Measurements from ENCODE around the gene ACOXL.

ACOXL gene

DNA sequence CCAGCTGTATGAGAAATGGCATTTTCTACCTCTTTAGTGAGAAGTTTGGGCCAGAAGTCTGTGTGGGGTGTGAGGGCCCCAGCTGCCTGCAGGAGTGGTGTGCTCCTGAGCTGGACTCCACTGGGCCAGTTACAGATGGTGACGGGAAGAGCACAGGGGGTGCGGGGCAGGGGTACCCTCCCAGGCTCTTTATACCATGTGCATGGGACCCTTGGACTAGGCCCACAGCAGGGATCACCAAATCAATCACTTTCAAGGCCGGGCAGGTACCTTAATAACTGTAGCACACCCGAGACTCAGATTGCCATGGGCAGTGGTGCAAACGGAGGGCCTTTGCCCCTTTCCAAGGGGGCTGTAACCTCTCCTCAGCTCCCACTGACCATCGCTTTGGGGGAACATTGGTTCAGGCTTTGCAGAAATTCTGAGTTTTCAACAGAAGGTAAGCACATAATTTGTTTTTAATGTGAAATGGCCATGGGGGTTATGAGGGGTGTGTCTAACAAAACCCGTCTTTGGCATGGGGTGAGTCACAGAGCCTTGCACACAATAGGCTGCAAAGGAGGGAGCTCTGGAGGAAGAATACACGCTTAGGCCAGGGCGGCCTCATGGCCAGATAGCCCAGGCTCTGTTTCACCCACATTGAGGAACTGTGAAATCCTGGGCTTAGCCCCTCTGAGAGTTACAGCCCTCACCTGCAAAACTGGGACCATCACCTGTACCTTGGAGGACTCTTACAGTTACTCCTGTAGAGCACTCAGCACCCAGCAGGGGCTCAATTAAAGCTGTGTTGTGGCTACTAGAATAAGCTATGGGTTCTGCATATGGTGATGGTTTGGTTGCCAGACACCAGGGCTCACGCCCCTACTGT, 247.3 kb downstream of the ACOXL start:
- peaks cover 7% of the 10 kb centered on the region for H3K27me3 Mint-ChIP-seq
- H3K9me3 Mint-ChIP-seq, result no peaks in the 10 kb centered on the region
- H3K27ac Mint-ChIP-seq, result no peak overlapping the region
- H3K4me1 Mint-ChIP-seq (ENCODE audit: low read depth), result peaks cover 2% of the 10 kb centered on the region
- no peak overlapping the region for H3K4me3 Mint-ChIP-seq
- no peaks in the 10 kb centered on the region for H3K36me3 Mint-ChIP-seq (ENCODE audit: low read depth)
- no peak for DNase-seq

DNA sequence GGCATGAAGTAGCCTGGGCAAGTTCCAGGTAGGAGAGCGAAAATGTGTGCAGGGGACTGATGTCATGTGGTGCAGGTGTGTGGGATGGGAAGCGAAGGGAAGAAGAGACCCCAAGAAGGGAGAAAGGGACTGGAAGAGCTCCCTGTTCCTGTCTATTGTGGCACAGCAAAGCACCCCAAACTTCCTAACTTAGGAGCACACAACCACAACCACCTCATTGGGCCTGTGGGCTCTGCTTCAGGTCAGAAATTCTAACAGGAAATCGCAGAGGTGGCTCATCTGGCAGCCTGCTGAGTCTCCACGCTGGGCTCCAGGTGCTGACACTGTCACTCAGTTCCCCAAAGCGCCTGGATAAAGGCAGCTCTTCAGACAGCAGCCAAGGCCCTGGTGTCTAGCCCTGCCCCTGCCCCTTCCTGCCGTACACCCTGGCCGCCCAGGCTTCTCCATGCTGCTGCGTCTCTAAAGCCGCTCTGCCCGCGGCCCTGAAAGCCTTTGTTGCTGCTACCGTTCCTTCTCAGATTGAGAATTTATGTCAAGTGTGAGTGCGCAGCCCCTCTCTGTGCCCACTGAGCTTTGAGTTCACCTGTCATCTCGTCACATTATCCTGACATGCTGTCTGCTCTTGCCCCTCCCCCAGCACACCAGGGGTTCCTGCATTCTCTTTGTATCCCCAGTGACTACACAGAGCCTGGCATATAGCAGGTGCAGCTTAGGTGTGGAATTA, 248.1 kb downstream of the ACOXL start:
- Mint-ChIP-seq H3K27me3 (peaks cover 5% of the 10 kb centered on the region), H3K4me1 (ENCODE audit: low read depth) (peaks cover 2% of the 10 kb centered on the region), H3K9me3 (no peaks in the 10 kb centered on the region), H3K36me3 (ENCODE audit: low read depth) (no peaks in the 10 kb centered on the region), H3K27ac (no peak overlapping the region), H3K4me3 (no peak overlapping the region)
- no peak for DNase-seq

DNA sequence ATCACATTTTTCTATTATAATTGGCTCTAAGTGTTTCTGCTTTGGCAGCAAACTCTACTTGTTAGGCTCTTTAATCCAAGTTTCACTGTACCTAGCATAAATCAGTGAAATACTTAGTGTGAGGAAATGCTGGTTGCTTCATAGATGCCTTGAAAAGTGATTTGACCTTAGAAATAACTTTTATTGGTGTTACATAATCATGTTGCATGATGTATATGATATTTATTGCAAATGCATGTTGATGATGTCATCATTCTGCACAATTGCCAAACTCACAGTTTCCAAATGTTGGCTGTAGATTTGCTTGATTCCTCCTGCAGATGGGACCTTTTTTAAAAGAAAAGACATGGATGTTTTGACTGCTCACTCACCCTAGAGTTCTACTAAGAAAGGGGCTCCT, 250.8 kb downstream of the ACOXL start:
- Mint-ChIP-seq H3K4me3 (no peak overlapping the region), H3K4me1 (ENCODE audit: low read depth) (peaks cover 2% of the 10 kb centered on the region), H3K27me3 (no peaks in the 10 kb centered on the region), H3K36me3 (ENCODE audit: low read depth) (no peaks in the 10 kb centered on the region), H3K27ac (no peak overlapping the region), H3K9me3 (no peaks in the 10 kb centered on the region)
- DNase-seq, result no peak

DNA sequence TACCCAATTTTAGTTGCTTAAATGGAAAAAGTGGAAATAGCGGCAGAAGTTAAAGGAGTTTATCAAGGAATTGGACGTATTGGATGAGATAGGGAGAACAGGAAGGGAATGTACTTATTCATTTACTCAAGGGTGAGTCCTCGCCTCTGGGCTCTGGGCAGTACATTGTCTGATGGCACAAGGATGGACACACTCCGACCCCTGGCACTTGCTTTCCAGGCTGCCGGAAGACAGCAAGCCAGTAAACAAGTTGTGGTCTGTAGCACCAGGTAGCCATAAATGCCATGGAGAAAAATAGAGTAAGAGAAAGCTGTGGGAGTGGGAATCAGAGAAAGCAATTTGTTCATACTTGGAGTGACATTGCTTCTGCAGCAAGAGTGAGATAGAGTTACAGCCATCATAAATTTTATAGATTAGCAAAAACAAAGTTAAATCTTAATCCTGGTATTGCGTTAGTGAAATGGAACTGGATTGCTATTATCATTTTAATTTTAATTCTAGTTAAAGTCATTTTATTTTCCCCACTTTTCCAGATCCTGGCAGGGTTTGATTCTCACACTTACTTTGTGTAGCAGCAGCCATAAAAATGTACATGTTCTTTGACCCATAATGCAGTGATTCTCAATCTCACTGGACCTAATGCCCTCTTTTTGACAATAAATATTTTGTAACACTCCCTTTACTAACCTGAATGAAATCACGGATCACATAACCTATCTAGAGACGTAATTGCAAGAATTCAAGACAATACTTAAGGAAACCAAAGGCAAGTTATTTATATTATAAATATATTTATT, 252.5 kb downstream of the ACOXL start:
- Mint-ChIP-seq H3K9me3 (no peaks in the 10 kb centered on the region), H3K27ac (no peak overlapping the region)

DNA sequence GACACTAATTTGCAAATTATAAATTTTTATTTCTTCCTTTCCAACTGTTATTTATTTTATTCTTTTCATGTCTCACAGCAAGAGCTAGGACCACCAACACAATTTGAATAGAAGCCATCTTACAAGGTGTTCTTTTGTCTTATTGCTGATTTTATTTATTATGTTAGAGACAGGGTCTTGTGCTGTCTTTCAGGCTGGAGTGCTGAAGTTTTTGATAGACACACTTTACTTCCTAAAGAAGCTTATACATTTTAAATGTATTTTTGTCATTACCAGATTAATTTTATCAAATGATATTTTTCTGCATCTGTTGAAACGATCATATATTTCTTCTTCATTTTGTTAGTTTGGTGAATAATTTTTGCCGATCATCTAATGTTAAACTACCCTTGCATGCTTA, 258.1 kb downstream of the ACOXL start:
- H3K27me3 Mint-ChIP-seq, result peaks cover 19% of the 10 kb centered on the region
- no peak overlapping the region for H3K4me3 Mint-ChIP-seq
- H3K27ac Mint-ChIP-seq, result no peak overlapping the region
- no peaks in the 10 kb centered on the region for H3K36me3 Mint-ChIP-seq (ENCODE audit: low read depth)
- H3K4me1 Mint-ChIP-seq (ENCODE audit: low read depth), result peaks cover 17% of the 10 kb centered on the region
- no peaks in the 10 kb centered on the region for H3K9me3 Mint-ChIP-seq
- DNase-seq, result no peak

More for the DNA sequence above, 252.5 kb downstream of the ACOXL start:
- DNase-seq, result no peak
- Mint-ChIP-seq H3K4me3 (no peak overlapping the region), H3K36me3 (ENCODE audit: low read depth) (no peaks in the 10 kb centered on the region), H3K4me1 (ENCODE audit: low read depth) (peaks cover 2% of the 10 kb centered on the region), H3K27me3 (no peaks in the 10 kb centered on the region)

DNA sequence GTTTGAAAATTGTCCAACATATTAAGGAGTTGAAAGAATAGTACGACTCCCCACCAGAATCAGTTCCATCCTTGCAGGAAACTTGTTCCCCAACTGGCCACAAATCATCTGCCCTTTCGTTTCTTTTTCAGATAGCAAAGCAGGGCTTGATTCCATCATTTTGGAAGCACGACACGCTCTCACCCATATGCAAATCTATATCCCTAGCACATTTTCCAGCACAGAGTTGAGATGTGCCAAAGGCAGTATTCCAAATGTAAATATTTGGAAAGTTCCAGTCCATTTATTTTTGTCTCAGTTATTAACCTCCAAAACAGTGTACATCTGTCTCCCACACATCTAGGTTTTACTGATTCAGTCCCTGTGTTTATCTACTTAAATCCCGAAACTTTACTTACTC, 259.5 kb downstream of the ACOXL start:
- H3K27ac Mint-ChIP-seq, result no peak overlapping the region
- H3K9me3 Mint-ChIP-seq, result no peaks in the 10 kb centered on the region
- peaks cover 17% of the 10 kb centered on the region for H3K4me1 Mint-ChIP-seq (ENCODE audit: low read depth)
- peaks cover 28% of the 10 kb centered on the region for H3K27me3 Mint-ChIP-seq
- no peaks in the 10 kb centered on the region for H3K36me3 Mint-ChIP-seq (ENCODE audit: low read depth)
- DNase-seq, result no peak
- H3K4me3 Mint-ChIP-seq, result no peak overlapping the region

DNA sequence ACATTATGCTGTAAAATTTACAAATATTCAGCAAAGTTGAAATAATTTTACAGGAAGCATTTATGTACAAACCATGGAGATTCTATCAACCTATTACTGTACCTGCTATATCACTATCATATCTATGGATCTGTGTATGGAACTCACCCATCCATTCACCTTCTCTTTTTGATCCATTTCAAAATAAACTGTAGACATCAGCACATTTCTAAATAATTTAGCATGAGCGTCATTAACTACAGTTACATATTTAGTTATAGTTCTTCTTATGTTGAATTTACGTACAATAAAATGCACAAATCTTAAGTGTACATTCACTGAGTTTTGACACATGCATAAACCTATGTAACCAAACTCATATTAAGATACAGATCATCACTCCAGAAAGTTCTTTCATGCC, 260.5 kb downstream of the ACOXL start:
- Mint-ChIP-seq H3K9me3 (no peaks in the 10 kb centered on the region), H3K36me3 (ENCODE audit: low read depth) (no peaks in the 10 kb centered on the region), H3K27ac (no peak overlapping the region), H3K4me1 (ENCODE audit: low read depth) (peaks cover 17% of the 10 kb centered on the region), H3K27me3 (peaks cover 31% of the 10 kb centered on the region), H3K4me3 (no peak overlapping the region)
- no peak for DNase-seq

DNA sequence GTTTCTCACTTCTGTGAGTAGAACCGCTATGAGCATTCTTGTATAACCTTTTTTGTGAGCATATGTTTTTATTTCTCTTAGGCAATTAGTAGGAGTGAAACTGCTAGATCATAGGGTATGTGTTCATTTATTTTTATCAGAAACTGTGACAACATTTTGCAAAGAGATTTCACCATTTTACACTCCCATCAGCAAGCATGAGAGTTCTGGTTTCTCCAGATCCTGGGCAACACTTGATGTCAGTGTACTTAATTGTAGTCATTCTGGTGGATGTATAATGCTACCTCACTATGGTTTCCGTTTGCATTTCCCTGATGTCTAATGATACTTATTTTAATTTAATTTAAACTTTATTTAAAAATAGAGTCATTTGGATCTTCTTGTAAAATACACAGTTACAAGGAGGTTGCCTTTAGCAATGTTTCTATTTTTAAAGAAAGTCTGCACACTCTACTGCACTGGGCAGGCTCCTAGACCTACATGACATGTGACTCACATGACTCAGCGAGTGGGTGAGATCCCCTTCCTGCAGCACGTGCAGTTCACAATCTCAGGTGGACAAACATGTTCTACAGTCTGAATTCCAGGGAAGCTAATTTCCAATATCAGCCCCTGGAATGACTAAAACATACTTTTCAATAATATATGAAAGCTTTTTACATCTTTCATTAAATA, 261.3 kb downstream of the ACOXL start:
- no peak for DNase-seq
- H3K36me3 Mint-ChIP-seq (ENCODE audit: low read depth), result no peaks in the 10 kb centered on the region
- H3K9me3 Mint-ChIP-seq, result no peaks in the 10 kb centered on the region
- H3K4me3 Mint-ChIP-seq, result no peak overlapping the region
- H3K27me3 Mint-ChIP-seq, result peaks cover 31% of the 10 kb centered on the region
- peaks cover 17% of the 10 kb centered on the region for H3K4me1 Mint-ChIP-seq (ENCODE audit: low read depth)
- H3K27ac Mint-ChIP-seq, result no peak overlapping the region

DNA sequence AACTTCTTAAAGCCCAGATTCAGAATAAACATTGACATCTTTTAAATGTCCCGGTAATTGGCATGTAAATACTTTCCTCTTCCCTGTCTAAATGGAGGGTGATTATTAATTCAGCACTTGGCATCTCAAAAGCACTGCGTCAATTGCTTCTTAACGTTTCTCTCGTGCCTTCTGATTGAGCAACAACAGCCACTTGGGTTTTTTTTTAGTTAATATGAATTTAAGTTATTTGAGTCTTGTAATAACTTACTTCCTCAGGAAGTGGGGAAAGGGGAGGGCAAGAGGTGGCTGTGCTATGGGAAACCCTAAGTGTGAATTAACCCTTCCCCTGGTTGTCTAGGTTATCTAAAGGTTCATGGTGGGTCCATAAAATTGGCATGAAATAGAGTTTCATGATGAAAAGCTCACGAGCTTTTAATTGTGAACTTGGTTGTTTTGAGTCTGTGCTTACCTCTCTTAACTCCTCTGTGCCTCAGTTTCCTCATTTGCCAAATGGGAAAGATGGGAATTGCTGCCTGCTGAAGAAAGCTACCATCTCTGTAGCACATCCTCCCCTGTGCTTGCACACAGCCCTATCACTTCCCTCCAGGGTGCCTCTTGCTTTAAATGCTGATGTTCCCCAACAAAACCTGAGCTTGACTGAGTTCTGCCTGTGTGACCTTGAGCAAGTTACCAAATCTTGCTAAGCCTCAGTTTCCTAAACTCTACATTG, 262.0 kb downstream of the ACOXL start:
- H3K36me3 Mint-ChIP-seq (ENCODE audit: low read depth), result no peaks in the 10 kb centered on the region
- no peaks in the 10 kb centered on the region for H3K9me3 Mint-ChIP-seq
- H3K4me3 Mint-ChIP-seq, result no peak overlapping the region
- peaks cover 35% of the 10 kb centered on the region for H3K27me3 Mint-ChIP-seq
- peaks cover 17% of the 10 kb centered on the region for H3K4me1 Mint-ChIP-seq (ENCODE audit: low read depth)
- no peak for DNase-seq
- no peak overlapping the region for H3K27ac Mint-ChIP-seq

DNA sequence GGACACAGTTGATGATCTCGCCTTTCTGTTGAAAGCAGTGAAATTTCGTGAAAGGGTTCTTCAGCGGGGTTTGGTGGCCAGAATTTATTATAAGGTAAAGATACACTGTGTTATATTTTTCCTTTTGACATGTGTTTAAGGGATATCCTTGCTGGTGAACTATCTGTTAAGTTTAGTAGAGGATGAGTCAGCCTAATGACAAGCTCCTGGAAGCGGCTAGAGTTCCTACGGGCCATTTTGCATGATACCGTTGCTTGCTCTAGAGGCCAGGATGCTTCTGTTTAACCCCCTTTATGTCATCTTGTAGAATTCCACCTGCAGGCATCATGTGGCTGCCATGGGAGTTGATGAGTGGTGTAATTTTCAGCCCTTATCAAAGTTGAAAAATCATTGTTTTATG, 263.5 kb downstream of the ACOXL start:
- H3K27ac Mint-ChIP-seq, result no peak overlapping the region
- H3K4me1 Mint-ChIP-seq (ENCODE audit: low read depth), result peaks cover 17% of the 10 kb centered on the region
- no peaks in the 10 kb centered on the region for H3K36me3 Mint-ChIP-seq (ENCODE audit: low read depth)
- no peak for DNase-seq
- no peaks in the 10 kb centered on the region for H3K9me3 Mint-ChIP-seq
- H3K27me3 Mint-ChIP-seq, result peaks cover 46% of the 10 kb centered on the region
- H3K4me3 Mint-ChIP-seq, result no peak overlapping the region

DNA sequence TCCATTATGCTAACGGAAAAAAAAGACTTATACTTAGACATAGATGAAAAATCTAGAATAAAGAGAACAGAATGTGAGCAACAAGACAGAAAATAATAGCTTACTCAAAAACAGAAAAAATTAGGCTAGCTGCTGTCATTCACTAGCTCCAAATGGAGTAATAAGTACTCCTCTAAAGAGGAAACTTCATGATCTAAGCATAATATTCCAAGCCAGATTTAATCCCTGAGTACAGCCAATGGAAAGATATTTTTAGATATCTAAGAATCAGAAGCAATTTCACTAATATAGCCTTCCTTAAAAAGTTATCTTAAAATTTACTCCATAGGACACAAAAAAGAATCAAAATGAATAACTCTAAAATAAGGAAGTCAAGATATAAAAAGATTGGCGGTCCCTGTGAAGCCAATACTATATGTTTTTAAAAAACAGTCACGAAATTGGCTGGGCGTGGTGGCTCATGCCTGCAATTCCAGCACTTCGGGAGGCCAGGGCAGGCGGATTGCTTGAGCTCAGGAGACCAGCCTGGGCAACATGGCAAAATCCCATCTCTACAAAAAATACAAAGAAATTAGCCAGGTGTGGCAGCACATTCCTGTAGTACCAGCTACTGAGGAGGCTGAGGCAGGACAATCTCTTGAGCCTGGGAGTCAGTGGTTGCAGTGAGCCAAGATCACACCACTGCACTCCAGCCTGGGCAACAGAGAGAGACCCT, 265.1 kb downstream of the ACOXL start:
- H3K27ac Mint-ChIP-seq, result no peak overlapping the region
- H3K4me3 Mint-ChIP-seq, result no peak overlapping the region
- no peaks in the 10 kb centered on the region for H3K36me3 Mint-ChIP-seq (ENCODE audit: low read depth)
- peaks cover 48% of the 10 kb centered on the region for H3K27me3 Mint-ChIP-seq
- DNase-seq, result no peak
- peaks cover 3% of the 10 kb centered on the region for H3K9me3 Mint-ChIP-seq
- H3K4me1 Mint-ChIP-seq (ENCODE audit: low read depth), result peaks cover 17% of the 10 kb centered on the region

DNA sequence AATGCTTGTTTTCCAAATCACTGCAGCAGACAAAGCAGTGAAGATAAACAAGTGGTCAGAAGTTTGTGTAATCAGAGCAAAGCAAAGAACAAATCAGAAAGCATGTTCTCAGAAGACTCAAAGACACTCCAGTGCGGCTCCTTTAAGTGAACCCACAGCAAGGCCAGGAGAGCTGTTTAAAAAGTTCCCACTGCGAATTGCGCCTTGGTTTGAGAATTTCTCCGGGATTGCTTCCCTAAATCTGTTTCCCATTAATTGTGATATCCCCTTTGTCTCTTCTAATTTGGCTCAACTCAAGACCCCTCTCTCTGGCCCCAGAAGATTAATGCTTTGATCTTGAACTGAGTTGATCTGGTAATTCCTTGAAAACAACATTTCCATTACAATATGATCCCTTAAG, 265.9 kb downstream of the ACOXL start:
- no peak for DNase-seq
- H3K36me3 Mint-ChIP-seq (ENCODE audit: low read depth), result no peaks in the 10 kb centered on the region
- H3K9me3 Mint-ChIP-seq, result peaks cover 3% of the 10 kb centered on the region
- no peak overlapping the region for H3K27ac Mint-ChIP-seq
- H3K4me3 Mint-ChIP-seq, result no peak overlapping the region
- peaks cover 45% of the 10 kb centered on the region for H3K27me3 Mint-ChIP-seq
- H3K4me1 Mint-ChIP-seq (ENCODE audit: low read depth), result peaks cover 13% of the 10 kb centered on the region

DNA sequence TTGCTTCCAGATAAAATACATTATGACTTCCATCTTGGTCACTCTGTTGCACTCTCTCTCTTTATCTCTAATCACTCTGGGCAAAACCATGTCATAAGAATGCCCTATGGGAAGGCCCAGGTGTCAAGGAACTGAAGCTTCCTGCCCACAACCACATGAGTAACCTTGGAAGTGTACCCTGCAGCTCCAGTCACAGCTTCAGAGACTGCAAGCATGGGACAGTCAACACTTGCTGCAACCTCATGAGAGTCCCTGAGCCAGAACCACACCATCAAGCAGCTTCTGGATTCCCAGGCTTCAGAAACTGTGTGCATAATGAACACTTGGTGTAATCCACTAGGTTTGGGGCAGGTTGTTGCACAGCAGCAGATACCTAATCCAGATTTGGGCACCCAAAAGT, 267.3 kb downstream of the ACOXL start:
- no peak overlapping the region for H3K27ac Mint-ChIP-seq
- H3K36me3 Mint-ChIP-seq (ENCODE audit: low read depth), result no peaks in the 10 kb centered on the region
- no peak overlapping the region for H3K4me3 Mint-ChIP-seq
- no peak for DNase-seq
- H3K4me1 Mint-ChIP-seq (ENCODE audit: low read depth), result peaks cover 2% of the 10 kb centered on the region
- H3K27me3 Mint-ChIP-seq, result peaks cover 50% of the 10 kb centered on the region
- H3K9me3 Mint-ChIP-seq, result peaks cover 3% of the 10 kb centered on the region

Measured in activated T-cell treated with anti-CD3 and anti-CD28 coated beads, Interleukin-2, amount 50 U/mL, for 24 hours (primary cell).